CD4-positive, alpha-beta T cell (primary cell): ENCODE data around the gene PDE7B. TPM values are rescaled to one million over a fixed set of nuclear protein-coding genes. Genes with fewer than 3 reads are reported as not detected.

Source experiments
- ATAC-seq: fragments of 200-7000 bp; cut with Tn5 transposase; one replicate; pipeline ENCODE4 v1.10.0; 2022; ENCODE audit warnings: mild to moderate bottlenecking; ENCODE audit not compliant: poor library complexity
- CTCF ChIA-PET: fragments of 350-600 bp; sonication (Branson Sonifier 250); formaldehyde crosslinking; loops from one replicate; lab custom pipeline; 2021; ENCODE audit warnings: antibody characterized with exemption, inconsistent platforms; lab: Charles Lee
- POLR2A ChIA-PET: fragments of 350-600 bp; sonication (Branson Sonifier 250); formaldehyde crosslinking; loops from one replicate; lab custom pipeline; 2021; ENCODE audit warnings: antibody characterized with exemption, inconsistent platforms; lab: Charles Lee
- DNase-seq, 14 experiments: peaks; one replicate each; pipeline ENCODE4 v3.0.0-alpha.2; 2013 to 2020; ENCODE audit warnings: mixed read lengths in 2 of 14
- H3K27ac ChIP-seq, 2 donors: one replicate each; pipeline versions ENCODE4 v1.5.1 to v1.7.0; 2013; ENCODE audit warnings: low read length in 2 of 2, low read depth in 1 of 2, mild to moderate bottlenecking in 1 of 2
- H3K27me3 ChIP-seq, 2 experiments: 1 replicate in 1 of 2; 2 replicates in 1 of 2; pipeline versions ENCODE4 v1.6.1 to v1.7.0; 2013; ENCODE audit warnings: low read length in 2 of 2, control low read depth in 1 of 2, mild to moderate bottlenecking in 1 of 2, moderate library complexity in 1 of 2; ENCODE audit not compliant: insufficient read depth in 2 of 2, control insufficient read depth in 1 of 2
- H3K36me3 ChIP-seq: one replicate; pipeline ENCODE4 v1.6.1; 2013; ENCODE audit warnings: low read length, control low read depth; ENCODE audit not compliant: insufficient read depth
- H3K4me1 ChIP-seq: one replicate; pipeline ENCODE4 v1.6.1; 2013; ENCODE audit warnings: low read length, control low read depth; ENCODE audit not compliant: insufficient read depth
- H3K4me3 ChIP-seq: one replicate; pipeline ENCODE4 v1.5.1; 2013; ENCODE audit warnings: mild to moderate bottlenecking, low read length, moderate library complexity
- H3K9me3 ChIP-seq, 2 experiments: 1 replicate in 1 of 2; 2 replicates in 1 of 2; pipeline versions ENCODE4 v1.6.1 to v1.7.0; 2013; ENCODE audit warnings: low read length in 2 of 2, mild to moderate bottlenecking in 2 of 2, control low read depth in 1 of 2, moderate library complexity in 1 of 2; ENCODE audit not compliant: control insufficient read depth in 1 of 2, insufficient read depth in 1 of 2
- H3K27ac Mint-ChIP-seq: one replicate; pipeline ENCODE4 v1.8.0; 2020; ENCODE audit warnings: mixed read lengths
- H3K27me3 Mint-ChIP-seq: one replicate; pipeline ENCODE4 v1.8.0; 2021; ENCODE audit warnings: mixed read lengths
- H3K36me3 Mint-ChIP-seq: one replicate; pipeline ENCODE4 v1.8.0; 2021; ENCODE audit warnings: low read depth, mixed read lengths
- H3K4me1 Mint-ChIP-seq: one replicate; pipeline ENCODE4 v1.8.0; 2021; ENCODE audit warnings: low read depth, mixed read lengths
- H3K4me3 Mint-ChIP-seq: one replicate; pipeline ENCODE4 v1.8.0; 2020; ENCODE audit warnings: mild to moderate bottlenecking, mixed read lengths
- H3K9me3 Mint-ChIP-seq: one replicate; pipeline ENCODE4 v1.8.0; 2020; ENCODE audit warnings: mixed read lengths
- intact Hi-C, 2 experiments: fragments of 100-400 bp; cut with DNase I in 1 of 2; cut with micrococcal nuclease in 1 of 2; formaldehyde crosslinking; loops; one replicate each; pipeline versions ENCODE4 v1.15.1 to v1.9.0; 2023 to 2025; cut with DNase I, micrococcal nuclease
- total RNA-seq, 174 experiments: library from RNA in 2 of 174; stranded (reverse) in 2 of 174; gene quantifications; one replicate each; pipeline ENCODE4 v1.2.3 and lab custom pipeline; 2021 to 2026
- TF ChIP-seq, protein P1 (sequence below): fragments of 200-600 bp; IDR thresholded peaks from one replicate; pipeline ENCODE4 v1.8.0; 2022; ENCODE audit warnings: antibody characterized with exemption, mild to moderate bottlenecking

Gene PDE7B
- total RNA-seq, 2 experiments from 2014 or later = 0.25 to 0.34 TPM

DNA sequence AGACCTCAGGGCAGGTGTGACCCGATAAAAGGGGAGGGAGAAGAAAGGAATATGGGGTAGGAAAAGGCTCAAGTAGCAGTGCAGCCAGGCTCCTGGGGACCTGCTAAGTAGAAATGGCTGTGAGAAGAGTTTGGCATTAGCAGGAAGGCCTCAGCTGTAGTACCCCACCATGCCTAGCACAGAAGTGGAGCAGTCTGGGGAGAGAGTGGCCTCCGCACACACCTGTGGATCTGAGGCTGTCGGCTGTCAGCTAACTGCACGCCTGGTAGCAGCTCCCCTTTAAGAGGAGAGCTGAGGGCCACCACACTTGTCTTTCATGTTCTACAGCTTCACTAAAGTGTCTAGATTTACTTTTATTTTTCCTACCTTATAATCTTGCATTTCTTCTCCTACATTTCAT, 24.6 kb downstream of the PDE7B start:
- Mint-ChIP-seq H3K4me3 (no peak overlapping the region), H3K4me1 (peaks cover 51% of the 10 kb centered on the region), H3K27me3 (no peaks in the 10 kb centered on the region), H3K9me3 (no peaks in the 10 kb centered on the region), H3K36me3 (no peaks in the 10 kb centered on the region), H3K27ac (peak overlapping the region; percentile 53)
- intact Hi-C loops = no loop called here
- ATAC-seq = peak; percentile 38
- no peaks in the 10 kb centered on the region for H3K9me3 ChIP-seq
- H3K27ac ChIP-seq = no peak overlapping the region
- H3K4me3 ChIP-seq = no peak overlapping the region
- ChIA-PET POLR2A (interaction anchor here (1.3 to 1.7 kb wide), 2 partner anchors 22 to 25 kb away, joined by 4 to 5 read pairs; partner anchors contain the start of gene PDE7B), CTCF (no interaction called here)
- no peaks in the 10 kb centered on the region for H3K27me3 ChIP-seq
- H3K36me3 ChIP-seq = no peaks in the 10 kb centered on the region
- TF ChIP-seq, protein P1, sequence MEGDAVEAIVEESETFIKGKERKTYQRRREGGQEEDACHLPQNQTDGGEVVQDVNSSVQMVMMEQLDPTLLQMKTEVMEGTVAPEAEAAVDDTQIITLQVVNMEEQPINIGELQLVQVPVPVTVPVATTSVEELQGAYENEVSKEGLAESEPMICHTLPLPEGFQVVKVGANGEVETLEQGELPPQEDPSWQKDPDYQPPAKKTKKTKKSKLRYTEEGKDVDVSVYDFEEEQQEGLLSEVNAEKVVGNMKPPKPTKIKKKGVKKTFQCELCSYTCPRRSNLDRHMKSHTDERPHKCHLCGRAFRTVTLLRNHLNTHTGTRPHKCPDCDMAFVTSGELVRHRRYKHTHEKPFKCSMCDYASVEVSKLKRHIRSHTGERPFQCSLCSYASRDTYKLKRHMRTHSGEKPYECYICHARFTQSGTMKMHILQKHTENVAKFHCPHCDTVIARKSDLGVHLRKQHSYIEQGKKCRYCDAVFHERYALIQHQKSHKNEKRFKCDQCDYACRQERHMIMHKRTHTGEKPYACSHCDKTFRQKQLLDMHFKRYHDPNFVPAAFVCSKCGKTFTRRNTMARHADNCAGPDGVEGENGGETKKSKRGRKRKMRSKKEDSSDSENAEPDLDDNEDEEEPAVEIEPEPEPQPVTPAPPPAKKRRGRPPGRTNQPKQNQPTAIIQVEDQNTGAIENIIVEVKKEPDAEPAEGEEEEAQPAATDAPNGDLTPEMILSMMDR = no peak
- peaks cover 7% of the 10 kb centered on the region for H3K4me1 ChIP-seq
- DNase-seq = peak in 4 of 14 experiments; percentile 11 to 41 (median 24)

DNA sequence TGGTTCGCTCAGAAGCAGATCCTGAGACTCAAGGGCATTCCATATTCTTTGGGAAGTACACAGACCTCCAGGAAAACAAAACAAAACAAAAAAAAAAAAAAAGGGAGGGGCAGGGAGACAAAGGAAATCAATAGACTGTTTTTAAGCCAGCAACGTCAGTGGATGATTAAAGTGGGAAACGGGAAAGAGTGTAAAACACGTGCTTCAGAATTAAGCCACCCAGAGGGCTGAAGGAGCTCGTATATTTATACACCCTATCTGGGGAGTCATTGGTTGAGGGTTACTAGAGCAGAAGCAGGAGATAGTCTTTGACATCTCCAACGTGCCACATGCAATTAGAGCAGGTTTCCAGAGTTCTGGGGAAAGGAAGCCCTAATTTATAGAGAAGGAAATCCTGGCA, 26.2 kb downstream of the PDE7B start:
- intact Hi-C loops = no loop called here
- no peaks in the 10 kb centered on the region for H3K9me3 Mint-ChIP-seq
- Histone ChIP-seq H3K4me3 (no peak overlapping the region), H3K27ac (no peak overlapping the region), H3K4me1 (peaks cover 12% of the 10 kb centered on the region), H3K36me3 (no peaks in the 10 kb centered on the region), H3K9me3 (no peaks in the 10 kb centered on the region), H3K27me3 (no peaks in the 10 kb centered on the region)
- ChIA-PET CTCF (no interaction called here), POLR2A (interaction anchor here (0.7 kb wide), 1 partner anchor 893 kb away, joined by 3 read pairs; no protein-coding TSS in a partner anchor)
- ATAC-seq (no peak), DNase-seq (no peak)
- H3K27ac Mint-ChIP-seq = peak overlapping the region; percentile 50
- no peaks in the 10 kb centered on the region for H3K36me3 Mint-ChIP-seq
- TF ChIP-seq, protein P1 = no peak
- no peaks in the 10 kb centered on the region for H3K27me3 Mint-ChIP-seq
- H3K4me3 Mint-ChIP-seq = no peak overlapping the region
- H3K4me1 Mint-ChIP-seq = peaks cover 65% of the 10 kb centered on the region

DNA sequence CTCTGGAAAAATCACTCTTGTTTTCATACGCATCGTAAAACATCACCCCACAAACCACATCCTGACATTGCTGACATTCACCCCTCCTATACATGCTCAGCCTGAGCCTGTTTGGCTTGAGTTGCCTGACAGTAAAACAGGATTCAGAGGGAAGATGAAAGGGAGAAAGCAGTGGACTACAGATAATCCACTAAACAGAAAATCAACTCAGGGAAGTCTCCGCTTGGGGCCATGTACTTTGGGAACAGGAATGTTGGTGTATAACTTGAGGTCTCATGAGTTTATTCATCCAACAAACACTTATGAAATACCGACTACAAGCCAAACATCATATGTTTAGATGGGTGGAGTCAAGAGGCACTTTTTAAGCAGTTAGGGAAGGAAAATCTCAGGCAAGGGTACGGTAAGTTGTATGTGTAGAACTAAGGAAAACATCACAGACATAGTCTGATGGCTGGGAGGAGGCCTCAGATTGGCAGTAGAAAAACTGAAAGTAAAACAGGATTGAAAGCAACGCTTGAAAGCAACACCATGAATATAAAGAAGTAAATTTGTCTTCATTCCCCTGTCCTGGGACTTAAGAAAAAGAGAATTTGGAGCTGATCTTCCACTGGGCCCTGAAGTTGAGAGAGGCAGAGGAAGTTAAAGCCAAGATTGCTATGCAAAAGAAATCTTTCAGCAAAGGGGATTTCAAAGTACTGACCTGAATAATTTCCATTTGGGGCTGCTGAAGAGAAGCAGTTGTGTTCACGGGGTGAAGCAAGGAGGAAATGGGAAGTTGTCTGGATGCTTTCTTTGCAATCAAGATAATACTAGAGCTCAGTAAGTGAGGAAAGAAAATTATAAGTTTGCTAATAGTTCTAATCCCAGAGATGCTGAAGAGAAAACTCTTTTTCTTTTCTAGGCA, 28.8 kb downstream of the PDE7B start:
- peaks cover 12% of the 10 kb centered on the region for H3K4me1 ChIP-seq
- H3K27me3 Mint-ChIP-seq = no peaks in the 10 kb centered on the region
- H3K27ac Mint-ChIP-seq = peak overlapping the region; percentile 94

More for the DNA sequence above, 28.8 kb downstream of the PDE7B start:
- peak overlapping the region; percentile 69 to 91 for H3K27ac ChIP-seq
- intact Hi-C loops = loop anchor here (1.0 to 10.0 kb wide), 4 partner anchors 22 to 404 kb away; partner anchors contain the start of gene BCLAF1 (in 1 of the 2)
- H3K27me3 ChIP-seq = no peaks in the 10 kb centered on the region
- H3K9me3 ChIP-seq = no peaks in the 10 kb centered on the region
- TF ChIP-seq, protein P1 = no peak
- peaks cover 69% of the 10 kb centered on the region for H3K4me1 Mint-ChIP-seq
- peak overlapping the region; percentile 47 for H3K4me3 ChIP-seq
- no peaks in the 10 kb centered on the region for H3K36me3 ChIP-seq
- no peaks in the 10 kb centered on the region for H3K36me3 Mint-ChIP-seq
- peak overlapping the region; percentile 82 for H3K4me3 Mint-ChIP-seq
- CTCF ChIA-PET = no interaction called here
- H3K9me3 Mint-ChIP-seq = no peaks in the 10 kb centered on the region
- POLR2A ChIA-PET = interaction anchor here (0.6 to 2.4 kb wide), 14 partner anchors 9 to 410 kb away, joined by 3 to 17 read pairs (median 4); partner anchors contain the start of genes BCLAF1 and PDE7B
- peak; percentile 9 to 88 (median 42) for DNase-seq
- ATAC-seq = peak; percentile 86
